OCI-LY7 (cell line): Measurements from ENCODE around the gene PSME4. TPM values are rescaled to one million over a fixed set of nuclear protein-coding genes. Genes with fewer than 3 reads are reported as not detected.

Source experiments
- BruUV-seq: library from RNA; stranded (reverse); fragments of 400-500 nt; replicated peaks from 2 replicates; lab custom pipeline; 2021; lab: Mats Ljungman, UMichigan
- CTCF ChIA-PET: fragments of 300-600 bp; sonication (Branson Sonifier 250); formaldehyde crosslinking; loops from one replicate; lab custom pipeline; 2022; ENCODE audit warnings: antibody characterized with exemption; ENCODE audit not compliant: unreplicated experiment; lab: Charles Lee
- POLR2A ChIA-PET: fragments of 300-600 bp; sonication (Branson Sonifier 250); formaldehyde crosslinking; loops from one replicate; lab custom pipeline; 2022; ENCODE audit warnings: antibody characterized with exemption; lab: Charles Lee
- DNase-seq: peaks from one replicate; pipeline ENCODE4 v3.0.0-alpha.2; 2015; ENCODE audit warnings: low spot score
- H2AFZ ChIP-seq: fragments of 200-600 bp; sonication (generic), shearing (Covaris generic); 2 replicates; pipeline ENCODE4 v1.6.1; 2014; ENCODE audit warnings: mild to moderate bottlenecking, antibody characterized with exemption, low read length, moderate library complexity
- H3K27ac ChIP-seq: fragments of 200-600 bp; sonication (generic); 2 replicates; pipeline ENCODE4 v1.5.1; 2014; ENCODE audit warnings: mixed run types, low read depth, mild to moderate bottlenecking, moderate library complexity, low read length, inconsistent platforms; ENCODE audit not compliant: poor library complexity, severe bottlenecking
- H3K36me3 ChIP-seq: fragments of 200-600 bp; sonication (generic); 2 replicates; pipeline ENCODE4 v1.6.1; 2014; ENCODE audit warnings: mild to moderate bottlenecking, antibody characterized with exemption, low read length, moderate library complexity, mixed read lengths; ENCODE audit not compliant: insufficient read depth
- H3K4me1 ChIP-seq: fragments of 200-600 bp; sonication (generic); 2 replicates; pipeline ENCODE4 v1.5.1; 2014; ENCODE audit warnings: mild to moderate bottlenecking, low read length; ENCODE audit not compliant: insufficient read depth, poor library complexity, severe bottlenecking
- H3K4me2 ChIP-seq: fragments of 200-600 bp; sonication (generic); 2 replicates; pipeline ENCODE4 v1.6.1; 2014; ENCODE audit warnings: mild to moderate bottlenecking, low read length
- H3K4me3 ChIP-seq: fragments of 200-600 bp; sonication (generic); 2 replicates; pipeline ENCODE4 v1.5.1; 2014; ENCODE audit warnings: mild to moderate bottlenecking, low read depth, low read length; ENCODE audit not compliant: poor library complexity, severe bottlenecking
- H3K79me2 ChIP-seq: fragments of 200-600 bp; sonication (generic); 2 replicates; pipeline ENCODE4 v1.6.1; 2016; ENCODE audit warnings: low read depth, mild to moderate bottlenecking, low read length, moderate library complexity, mixed read lengths; ENCODE audit not compliant: insufficient read depth
- H3K9me2 ChIP-seq: fragments of 200-600 bp; sonication (generic); 2 replicates; pipeline ENCODE4 v1.6.1; 2016; ENCODE audit warnings: mild to moderate bottlenecking, low read length, mixed read lengths; ENCODE audit not compliant: insufficient read depth
- H3K9me3 ChIP-seq: fragments of 200-600 bp; sonication (generic); 2 replicates; pipeline ENCODE4 v1.6.1; 2014; ENCODE audit warnings: mild to moderate bottlenecking, mixed run types, low read length, mixed read lengths
- H4K20me1 ChIP-seq: fragments of 200-600 bp; sonication (generic); 2 replicates; pipeline ENCODE4 v1.6.1; 2014; ENCODE audit warnings: mild to moderate bottlenecking, antibody characterized with exemption, low read length, moderate library complexity, mixed read lengths; ENCODE audit not compliant: insufficient read depth
- EZH2phosphoT487 ChIP-seq: fragments of 200-600 bp; sonication (generic); IDR thresholded peaks from 2 replicates; pipeline ENCODE4 v1.6.1; 2018; ENCODE audit warnings: low read depth, borderline replicate concordance, mild to moderate bottlenecking, mixed run types, antibody characterized with exemption, low read length, moderate library complexity, mixed read lengths
- intact Hi-C: fragments of 100-400 bp; cut with micrococcal nuclease; formaldehyde crosslinking; loops from one replicate; pipeline ENCODE4 v1.10.0; 2022; ENCODE audit not compliant: unreplicated experiment
- total RNA-seq, 2 experiments: library from RNA; depleted of rRNA in 1 of 2; stranded (reverse); fragments of >200 nt in 1 of 2; shearing (Covaris generic) in 1 of 2; gene quantifications; 2 replicates each; pipeline ENCODE4 v1.2.3, GENCODE V29; 2014 to 2022
- TF ChIP-seq, protein P1 (sequence below): fragments of 200-600 bp; sonication (generic); conservative IDR thresholded peaks from 2 replicates; pipeline ENCODE4 v1.5.1; 2014; ENCODE audit warnings: mild to moderate bottlenecking, antibody characterized with exemption, low read length, moderate library complexity, mixed read lengths

The PSME4 gene
- total RNA-seq, 2 experiments from 2014 or later = 38.8 to 82.9 TPM

DNA sequence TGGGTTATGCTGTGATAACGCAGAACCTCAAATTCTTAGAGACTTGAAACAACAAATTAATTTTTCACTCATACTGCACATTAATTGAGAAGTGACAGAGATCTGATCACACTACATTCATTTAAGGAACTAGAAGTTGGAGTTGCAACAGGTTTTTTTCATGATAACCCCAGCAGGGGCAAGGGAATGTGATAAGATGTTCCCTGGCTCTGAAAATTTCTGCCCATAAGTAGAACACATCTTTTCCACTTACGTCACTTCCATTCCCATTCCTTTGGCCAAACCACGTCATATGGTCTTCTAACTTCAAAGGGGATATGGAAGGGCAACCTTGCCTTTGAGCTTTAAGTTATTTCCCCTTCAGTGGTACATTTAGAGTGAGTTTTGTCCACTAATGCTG is 29.7 kb upstream of the PSME4 start:
- Histone ChIP-seq H3K79me2 (no peaks in the 10 kb centered on the region), H3K4me1 (peaks cover 15% of the 10 kb centered on the region), H3K27ac (no peak overlapping the region), H3K9me3 (no peaks in the 10 kb centered on the region), H3K36me3 (no peaks in the 10 kb centered on the region), H2AFZ (no peak overlapping the region), H3K9me2 (no peaks in the 10 kb centered on the region), H3K4me3 (no peak overlapping the region), H4K20me1 (no peaks in the 10 kb centered on the region), H3K4me2 (no peak overlapping the region)
- CTCF ChIA-PET = no interaction called here
- intact Hi-C loops = no loop called here
- POLR2A ChIA-PET = interaction anchor here (2.1 kb wide), 1 partner anchor 11 kb away, joined by 7 read pairs; no protein-coding TSS in a partner anchor
- BruUV-seq = no TSS peak
- TF ChIP-seq, protein P1, sequence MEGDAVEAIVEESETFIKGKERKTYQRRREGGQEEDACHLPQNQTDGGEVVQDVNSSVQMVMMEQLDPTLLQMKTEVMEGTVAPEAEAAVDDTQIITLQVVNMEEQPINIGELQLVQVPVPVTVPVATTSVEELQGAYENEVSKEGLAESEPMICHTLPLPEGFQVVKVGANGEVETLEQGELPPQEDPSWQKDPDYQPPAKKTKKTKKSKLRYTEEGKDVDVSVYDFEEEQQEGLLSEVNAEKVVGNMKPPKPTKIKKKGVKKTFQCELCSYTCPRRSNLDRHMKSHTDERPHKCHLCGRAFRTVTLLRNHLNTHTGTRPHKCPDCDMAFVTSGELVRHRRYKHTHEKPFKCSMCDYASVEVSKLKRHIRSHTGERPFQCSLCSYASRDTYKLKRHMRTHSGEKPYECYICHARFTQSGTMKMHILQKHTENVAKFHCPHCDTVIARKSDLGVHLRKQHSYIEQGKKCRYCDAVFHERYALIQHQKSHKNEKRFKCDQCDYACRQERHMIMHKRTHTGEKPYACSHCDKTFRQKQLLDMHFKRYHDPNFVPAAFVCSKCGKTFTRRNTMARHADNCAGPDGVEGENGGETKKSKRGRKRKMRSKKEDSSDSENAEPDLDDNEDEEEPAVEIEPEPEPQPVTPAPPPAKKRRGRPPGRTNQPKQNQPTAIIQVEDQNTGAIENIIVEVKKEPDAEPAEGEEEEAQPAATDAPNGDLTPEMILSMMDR = no peak
- no peak for TF ChIP-seq EZH2phosphoT487
- DNase-seq = no peak

DNA sequence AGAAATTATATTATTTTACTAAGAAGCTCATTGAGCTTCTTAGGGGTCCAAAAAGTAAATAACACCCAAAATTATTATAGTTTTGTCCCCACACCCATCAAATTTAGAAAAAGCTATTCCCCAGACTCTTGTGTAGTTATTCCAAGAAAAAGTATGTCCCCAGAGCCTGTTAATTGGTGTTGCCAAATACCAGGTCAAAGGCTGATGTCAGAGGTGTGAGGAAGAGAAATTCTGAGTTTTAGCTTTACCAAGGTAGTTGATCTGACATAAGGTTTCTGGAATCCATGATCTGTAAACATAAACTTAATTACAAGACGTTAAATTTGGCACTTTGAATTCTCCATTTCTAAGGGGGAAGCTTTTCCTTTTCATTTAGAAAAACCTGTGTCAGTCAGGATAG is 29.3 kb upstream of the PSME4 start:
- Histone ChIP-seq H3K4me2 (no peak overlapping the region), H3K9me2 (no peaks in the 10 kb centered on the region), H3K27ac (no peak overlapping the region), H3K4me1 (peaks cover 15% of the 10 kb centered on the region), H4K20me1 (no peaks in the 10 kb centered on the region), H2AFZ (no peak overlapping the region), H3K36me3 (no peaks in the 10 kb centered on the region), H3K9me3 (no peaks in the 10 kb centered on the region), H3K79me2 (no peaks in the 10 kb centered on the region), H3K4me3 (no peak overlapping the region)
- TF ChIP-seq EZH2phosphoT487 = no peak
- TF ChIP-seq, protein P1 = no peak
- no peak for DNase-seq
- CTCF ChIA-PET = no interaction called here
- intact Hi-C loops = no loop called here
- no TSS peak for BruUV-seq
- POLR2A ChIA-PET = interaction anchor here (2.1 kb wide), 1 partner anchor 11 kb away, joined by 7 read pairs; no protein-coding TSS in a partner anchor

DNA sequence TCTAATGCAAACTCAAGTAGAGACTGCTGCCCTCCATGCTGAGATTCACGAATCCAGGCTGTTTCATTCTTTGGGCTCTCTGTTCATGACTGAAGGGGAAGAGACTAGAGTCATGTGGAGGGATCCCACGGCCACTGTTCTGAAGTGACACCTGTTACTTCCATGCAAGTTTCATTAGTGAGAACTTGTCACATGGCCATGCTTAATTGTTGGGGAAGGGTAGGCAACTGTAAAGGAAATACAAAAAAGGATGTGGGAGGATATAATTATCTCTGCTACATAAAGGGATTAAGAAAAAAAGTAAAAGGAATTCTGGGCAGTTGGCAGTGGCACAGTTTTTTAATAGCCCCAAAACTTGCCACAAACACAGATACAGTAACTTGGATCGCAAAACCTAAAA is 28.0 kb upstream of the PSME4 start:
- Histone ChIP-seq H3K9me2 (no peaks in the 10 kb centered on the region), H2AFZ (peak overlapping the region; percentile 3; the same call in 1 of the 2 replicates), H3K36me3 (no peaks in the 10 kb centered on the region), H3K4me3 (no peak overlapping the region), H3K4me1 (peaks cover 15% of the 10 kb centered on the region), H3K79me2 (no peaks in the 10 kb centered on the region), H3K9me3 (no peaks in the 10 kb centered on the region), H3K4me2 (peak overlapping the region; percentile 37), H4K20me1 (no peaks in the 10 kb centered on the region), H3K27ac (no peak overlapping the region)
- DNase-seq = peak; percentile 27
- TF ChIP-seq EZH2phosphoT487 = no peak
- TF ChIP-seq, protein P1 = no peak
- CTCF ChIA-PET = no interaction called here
- BruUV-seq = no TSS peak
- intact Hi-C loops = no loop called here
- POLR2A ChIA-PET = interaction anchor here (0.7 kb wide), 1 partner anchor 331 kb away, joined by 3 read pairs; no protein-coding TSS in a partner anchor
